HT1080 (cell line): Measurements from ENCODE around the gene MYCN. TPM values are rescaled to one million over a fixed set of nuclear protein-coding genes. Genes with fewer than 3 reads are reported as not detected.
"Not testable (repeated sequence)": the region's sequence is repeated elsewhere in the genome, so short reads cannot be mapped to it uniquely, and the experiment has no call there.

Experiments used
- DNase-seq: peaks from one replicate; pipeline ENCODE4 v3.0.0-alpha.2; 2015; ENCODE audit warnings: low read depth
- polyA plus RNA-seq, 2 experiments: library from polyadenylated mRNA; depleted of rRNA; stranded (reverse); fragments of >200 nt; gene quantifications; 2 replicates each; pipeline ENCODE4 v1.2.3, GENCODE V29; 2015
- total RNA-seq: library from RNA; depleted of rRNA; stranded (reverse); fragments of >200 nt; shearing (Covaris generic); gene quantifications from 2 replicates; pipeline ENCODE4 v1.2.3, GENCODE V29; 2014; rRNA removed

Gene MYCN
- total RNA-seq: not detected in 2 replicates
- polyA plus RNA-seq (2015; cell fraction: cytosol; rRNA removed): not detected in 2 replicates
- polyA plus RNA-seq (2015; cell fraction: nucleus; rRNA removed): not detected in 2 replicates

DNA sequence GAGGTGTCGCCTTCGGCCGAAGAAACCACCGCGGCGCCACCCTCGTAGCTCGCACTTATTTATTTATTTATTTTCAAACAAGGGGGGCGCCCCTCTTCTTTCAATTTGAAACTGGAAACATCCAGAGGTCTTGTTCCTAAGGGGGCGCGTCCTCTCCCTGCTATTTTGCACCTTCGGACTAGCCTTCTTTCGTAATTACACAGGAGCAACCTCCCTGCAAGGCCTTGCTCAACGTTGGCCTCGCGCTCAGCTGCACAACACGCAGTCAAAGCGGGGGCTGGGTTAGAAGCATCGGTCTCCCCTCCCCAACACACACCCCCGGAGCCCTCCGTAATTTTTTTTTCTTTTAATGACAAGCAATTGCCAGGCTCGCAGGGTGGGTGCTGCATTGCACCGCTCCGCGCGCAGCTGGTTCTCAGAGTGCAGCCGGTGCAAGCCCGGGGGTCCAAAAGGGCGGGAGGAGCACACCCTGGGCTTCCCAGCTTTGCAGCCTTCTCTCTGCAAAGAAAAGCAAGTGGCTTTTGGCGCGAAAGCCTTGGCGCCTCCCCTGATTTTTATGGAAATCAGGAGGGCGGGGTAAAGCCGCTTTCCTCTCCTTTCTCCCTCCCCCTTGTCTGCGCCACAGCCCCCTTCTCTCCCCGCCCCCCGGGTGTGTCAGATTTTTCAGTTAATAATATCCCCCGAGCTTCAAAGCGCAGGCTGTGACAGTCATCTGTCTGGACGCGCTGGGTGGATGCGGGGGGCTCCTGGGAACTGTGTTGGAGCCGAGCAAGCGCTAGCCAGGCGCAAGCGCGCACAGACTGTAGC, at the start of gene MYCN:
Gene MYCN, plus strand, starts transcription at position 697 of the 807 bp plus-strand sequence. CDS start 1,515 bp downstream, outside the sequence.
- DNase-seq: no peak

DNA sequence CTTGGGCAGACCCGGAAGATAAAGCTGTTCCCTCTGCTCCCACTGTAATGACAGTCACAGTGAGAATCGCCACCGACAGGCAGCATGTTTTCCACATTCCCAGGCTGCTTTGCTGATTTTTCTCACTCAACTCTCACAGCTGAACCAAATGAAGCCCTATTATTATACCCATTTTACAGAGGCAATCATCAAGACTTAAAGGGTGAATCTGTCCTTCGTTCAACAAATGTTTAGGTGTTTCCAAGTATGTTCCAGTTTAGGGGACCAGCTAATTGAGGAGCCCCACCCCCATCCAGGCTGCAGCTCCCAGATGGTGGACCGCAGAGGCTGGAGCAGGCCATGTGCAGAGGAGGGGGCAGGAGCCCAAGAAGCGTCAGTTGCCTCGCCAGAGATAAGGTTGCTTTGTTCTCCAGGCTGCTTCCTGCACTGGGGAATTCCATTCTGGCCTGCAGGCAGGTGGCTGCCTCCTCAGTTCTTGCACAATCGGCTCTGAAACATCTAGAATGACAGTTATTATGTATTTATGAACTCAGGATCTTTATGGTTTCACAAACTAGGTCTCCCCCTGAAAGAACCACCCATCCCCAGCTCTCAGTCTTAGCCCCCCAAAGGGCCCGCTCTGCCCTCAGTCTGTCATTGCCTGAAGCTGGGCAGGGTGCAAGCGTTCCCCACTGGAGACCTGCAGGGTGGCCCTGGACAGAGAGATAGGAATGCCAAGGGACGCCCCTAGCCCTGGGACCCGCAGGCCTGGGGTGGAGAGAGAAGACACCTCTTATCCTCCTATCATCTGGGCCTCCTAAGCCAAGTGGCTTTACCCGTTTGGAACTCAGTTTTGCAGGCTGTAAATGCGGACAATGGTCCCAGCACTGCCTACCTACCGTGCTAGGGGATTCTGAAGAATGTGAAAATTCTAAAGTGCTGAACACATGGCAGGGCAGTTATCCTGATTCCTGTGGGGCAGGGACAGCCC, 49.1 kb upstream of the MYCN start:
- peak; percentile 54 for DNase-seq

DNA sequence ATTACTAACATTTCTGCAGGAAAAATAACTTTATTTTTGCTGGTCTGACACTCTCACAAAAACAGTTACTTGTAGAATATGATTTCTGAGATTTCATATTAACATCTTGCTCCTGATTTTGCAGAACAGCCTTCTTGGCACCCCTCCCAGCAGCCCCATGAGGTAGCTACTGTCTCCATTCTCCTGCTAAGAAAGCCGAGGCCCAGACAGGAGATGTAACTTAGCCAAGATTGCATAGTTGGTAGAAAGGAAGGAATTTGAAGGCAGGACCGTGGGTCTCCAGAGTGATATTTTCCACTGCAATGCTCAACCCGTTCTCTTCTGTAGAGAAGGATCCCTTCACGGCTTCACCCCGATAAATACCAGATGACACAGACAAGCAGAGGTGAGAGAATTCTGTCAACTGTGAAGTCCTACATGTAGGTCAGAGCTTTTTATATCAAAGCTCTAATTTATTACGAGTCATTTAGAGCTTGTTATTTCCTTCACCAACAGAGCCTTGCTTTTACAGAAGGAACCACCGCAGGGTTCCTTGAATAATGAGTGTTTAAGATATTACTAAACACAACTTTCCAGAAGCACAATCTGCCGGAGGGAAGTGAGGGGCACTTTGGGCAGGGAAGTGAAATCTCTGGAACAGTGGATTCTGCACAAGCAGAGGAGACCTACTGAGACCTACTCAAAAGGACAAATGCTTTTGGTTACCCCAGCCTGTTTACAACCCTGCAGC, 48.0 kb upstream of the MYCN start:
- no peak for DNase-seq

- no peak for DNase-seq
Observed at GRCh38 chr2:15893085-15893484, 47.3 kb upstream of the MYCN start.

DNA sequence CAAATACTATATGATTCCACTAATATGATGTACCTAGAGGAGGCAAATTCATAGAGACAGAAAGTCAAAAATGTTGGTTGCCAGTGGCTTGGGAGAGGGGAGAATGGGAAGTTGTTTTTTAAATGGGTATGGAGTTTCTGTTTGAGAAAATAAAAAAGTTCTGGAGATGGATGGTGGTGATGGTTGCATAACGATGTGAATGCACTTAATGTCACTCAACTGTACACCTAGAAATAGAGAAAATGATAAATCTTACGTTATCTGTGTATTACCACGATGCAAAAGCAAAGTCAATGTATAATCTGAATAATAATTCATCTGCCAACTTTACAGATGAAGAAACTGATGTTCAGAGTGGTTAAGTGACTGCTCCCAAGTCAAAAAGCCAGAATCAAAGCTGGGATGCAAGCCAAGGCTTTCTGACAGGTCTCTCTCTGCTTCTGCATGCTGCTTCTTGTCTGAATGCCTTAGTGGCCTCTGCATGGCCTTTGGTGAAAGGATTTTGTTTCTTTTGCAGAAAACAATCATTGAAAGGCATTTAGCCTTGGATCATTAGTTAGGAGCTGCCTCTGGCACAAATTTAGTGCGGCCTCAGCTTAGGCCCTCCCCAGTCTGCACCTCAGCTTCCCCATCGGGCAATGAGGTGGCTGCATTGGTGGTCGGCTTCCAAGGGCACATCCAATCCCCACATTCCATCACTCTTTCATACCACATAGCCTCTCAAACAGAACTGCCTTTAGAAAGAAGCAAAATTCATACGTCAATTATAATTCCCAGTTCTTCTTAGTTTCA, 46.5 kb upstream of the MYCN start:
- DNase-seq: no peak

GRCh38 chr2:15894481-15895144, 45.7 kb upstream of the MYCN start:
- no peak for DNase-seq

GRCh38 chr2:15895615-15896469, 44.5 kb upstream of the MYCN start:
- no peak for DNase-seq

DNA sequence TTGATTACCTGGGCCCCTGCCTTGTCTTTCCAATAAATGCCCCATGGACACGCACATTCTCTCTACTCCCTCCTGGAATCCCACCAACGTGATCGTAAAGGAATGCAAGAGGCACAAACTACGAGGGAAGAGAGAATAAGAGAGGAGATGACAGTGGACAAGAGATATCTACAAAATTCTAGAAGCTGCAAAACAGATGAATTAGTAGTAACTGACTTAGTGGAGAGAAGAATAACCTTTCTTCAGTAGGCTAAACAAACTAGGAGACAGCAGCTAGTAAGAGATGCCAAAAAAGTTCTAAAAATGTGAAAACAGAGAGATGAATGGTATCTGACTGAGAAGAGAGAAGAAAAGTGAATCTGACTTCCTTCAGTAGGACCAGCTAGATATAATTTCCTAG, 43.5 kb upstream of the MYCN start:
- no peak for DNase-seq

- no peak for DNase-seq
Observed at GRCh38 chr2:15897431-15898098, 42.8 kb upstream of the MYCN start.

DNA sequence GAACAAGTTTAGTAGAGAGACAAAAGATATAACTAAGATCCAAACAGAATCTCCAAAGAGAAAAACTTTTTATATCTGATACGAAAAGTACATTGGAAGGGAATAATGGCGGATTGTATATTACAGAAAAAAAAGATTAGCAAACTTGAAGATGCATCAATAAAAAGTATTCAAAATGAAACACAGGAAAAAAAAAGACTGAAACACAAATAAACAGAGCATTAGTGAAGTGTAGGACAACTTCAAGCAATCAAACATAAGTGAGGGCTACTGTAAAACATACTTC, 41.1 kb upstream of the MYCN start:
- no peak for DNase-seq

GRCh38 chr2:15899751-15900493, 40.4 kb upstream of the MYCN start:
- DNase-seq: no peak

DNA sequence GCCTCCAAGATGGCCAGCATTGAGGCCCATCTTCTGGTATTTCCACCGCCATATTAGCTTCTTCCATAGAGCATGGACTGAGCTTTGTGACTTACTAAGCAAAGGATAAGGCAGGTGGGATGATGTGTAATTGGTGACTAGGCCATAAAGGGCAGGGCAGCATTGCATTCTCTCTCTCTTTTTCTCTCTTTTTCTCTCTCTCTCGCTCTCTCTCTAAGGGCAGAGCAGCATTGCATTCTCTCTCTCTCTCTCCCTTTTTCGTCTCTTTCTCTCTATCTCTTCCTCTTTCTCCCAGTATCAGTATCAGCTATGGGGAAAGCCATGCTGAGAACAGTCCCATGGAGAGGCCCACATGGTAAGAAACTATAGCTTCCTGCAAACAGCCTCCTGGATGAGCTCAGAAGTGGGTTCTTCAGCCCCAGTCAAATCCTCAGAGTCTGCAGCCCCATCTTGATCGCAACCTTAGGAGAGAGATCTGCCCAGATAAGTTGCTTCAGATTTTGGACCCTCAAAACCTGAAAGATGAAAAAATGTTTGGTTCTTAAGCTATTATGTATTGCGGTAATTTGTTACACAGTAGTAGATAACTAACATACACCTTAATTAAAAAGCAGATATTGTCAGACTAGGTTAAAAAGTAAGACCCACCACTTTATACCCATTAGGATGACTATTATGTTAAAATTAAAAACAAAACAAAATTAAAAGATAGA, 39.1 kb upstream of the MYCN start:
- DNase-seq: no peak

DNA sequence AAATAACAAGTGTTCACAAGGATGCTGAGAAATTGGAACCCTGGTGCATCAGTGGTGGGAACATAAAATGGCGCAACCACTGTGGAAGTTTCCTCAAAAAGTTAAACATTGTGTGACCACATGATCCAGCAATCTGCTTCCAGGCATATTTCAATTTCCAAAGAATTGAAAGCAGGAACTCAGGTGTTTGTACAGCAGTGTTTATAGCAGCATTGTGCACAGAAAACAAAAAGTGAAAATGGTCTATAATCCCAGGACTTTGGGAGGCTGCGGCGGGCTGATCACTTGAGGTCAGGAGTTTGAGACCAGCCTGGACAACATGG, 38.6 kb upstream of the MYCN start:
- DNase-seq: no peak

GRCh38 chr2:15903910-15904309, 36.4 kb upstream of the MYCN start:
- not testable (repeated sequence) for DNase-seq

- no peak for DNase-seq
Observed at GRCh38 chr2:15905267-15905645, 35.1 kb upstream of the MYCN start.

- DNase-seq: no peak
Observed at GRCh38 chr2:15905986-15906491, 34.3 kb upstream of the MYCN start.

GRCh38 chr2:15906778-15907177, 33.6 kb upstream of the MYCN start:
- DNase-seq: no peak
